ENCODE measurements around the gene NPAS3.

Gene NPAS3

GRCh38 chr14:33017016-33017415, 78.3 kb downstream of the NPAS3 start:
- DNase-seq = no peak

- no peak for DNase-seq
Observed at GRCh38 chr14:33019346-33019745, 80.7 kb downstream of the NPAS3 start.

GRCh38 chr14:33026850-33027430, 88.3 kb downstream of the NPAS3 start:
- DNase-seq = no peak

DNA sequence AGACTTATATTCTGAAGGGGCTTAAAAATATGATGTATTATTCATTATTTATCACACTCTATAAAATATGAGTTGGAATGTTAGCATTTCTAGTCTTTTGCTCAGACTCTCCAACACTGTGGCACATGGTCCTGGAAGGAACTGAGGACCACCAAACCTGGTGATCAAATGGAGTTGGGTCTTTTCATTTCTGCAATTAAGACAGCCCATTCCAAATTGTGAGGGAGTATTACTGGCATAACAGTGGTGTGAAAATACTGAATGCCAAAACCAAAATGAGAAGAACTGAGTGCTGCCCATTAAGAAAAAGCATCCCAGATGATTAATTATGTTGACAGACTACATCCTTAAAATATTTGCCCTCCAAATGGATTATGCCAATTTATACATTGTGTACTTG, 90.8 kb downstream of the NPAS3 start:
- no peak for DNase-seq

- DNase-seq = no peak
Observed at GRCh38 chr14:33030386-33030785, 91.7 kb downstream of the NPAS3 start.

DNA sequence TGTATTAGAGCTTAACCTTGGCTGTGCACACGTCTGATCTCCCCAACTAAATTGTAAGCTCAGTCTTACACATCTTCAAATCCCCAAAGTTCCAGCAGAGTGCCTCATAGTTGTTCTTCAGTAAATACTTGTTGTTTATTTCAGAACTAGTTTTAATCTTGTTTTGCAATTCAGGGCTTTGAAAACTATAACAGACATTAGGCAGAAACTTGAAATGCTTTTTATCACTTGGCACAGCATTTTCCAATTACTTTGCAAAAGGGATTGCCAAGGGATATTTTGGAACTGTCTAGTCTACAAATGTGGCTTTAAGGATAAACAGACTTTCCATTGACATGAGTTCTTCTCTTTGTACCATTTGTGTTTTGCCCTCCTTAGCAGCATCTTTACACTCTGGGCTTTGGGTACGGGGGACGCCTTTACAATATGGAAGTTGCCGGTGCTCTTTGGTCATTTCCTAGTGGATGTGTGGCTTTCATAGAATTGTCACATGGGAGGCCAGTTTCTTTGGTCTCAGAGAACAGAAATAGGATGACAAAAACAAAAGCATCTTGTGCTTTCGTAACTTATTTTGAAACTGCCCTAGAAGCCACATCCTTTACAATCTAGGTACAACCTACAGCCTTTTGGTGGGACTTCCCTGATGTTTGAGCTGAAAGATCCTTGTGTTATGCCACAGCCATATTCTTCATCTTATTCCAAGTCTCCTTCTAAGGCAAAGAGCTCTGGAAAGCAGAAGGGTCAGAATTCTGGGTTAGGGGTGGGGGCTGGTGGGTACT, 96.9 kb downstream of the NPAS3 start:
- DNase-seq = no peak

- no peak for DNase-seq
Observed at GRCh38 chr14:33039311-33039710, 100.6 kb downstream of the NPAS3 start.

GRCh38 chr14:33040372-33041140, 101.9 kb downstream of the NPAS3 start:
- DNase-seq = no peak

DNA sequence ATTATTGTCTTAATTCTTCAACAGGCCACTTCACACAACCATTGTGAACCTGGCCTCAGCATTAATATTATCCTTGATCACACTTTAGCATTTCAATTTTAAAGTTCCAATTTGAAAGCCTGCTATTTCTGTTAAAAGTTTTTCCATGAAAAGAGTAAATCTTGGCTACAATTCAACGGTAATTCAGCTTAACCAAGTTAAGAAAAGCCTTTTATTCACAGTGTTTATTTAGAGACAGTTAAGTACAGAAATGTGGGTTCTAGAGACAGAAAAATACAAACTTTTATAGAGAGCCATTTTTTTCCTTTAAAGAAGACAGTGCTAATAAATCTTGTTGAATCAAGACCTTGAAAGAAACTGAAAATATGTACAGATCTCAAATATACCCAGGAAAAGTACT, 103.9 kb downstream of the NPAS3 start:
- DNase-seq = no peak

- DNase-seq = no peak
Observed at GRCh38 chr14:33045760-33046159, 107.1 kb downstream of the NPAS3 start.

GRCh38 chr14:33052943-33053342, 114.3 kb downstream of the NPAS3 start:
- DNase-seq = peak; percentile 99

DNA sequence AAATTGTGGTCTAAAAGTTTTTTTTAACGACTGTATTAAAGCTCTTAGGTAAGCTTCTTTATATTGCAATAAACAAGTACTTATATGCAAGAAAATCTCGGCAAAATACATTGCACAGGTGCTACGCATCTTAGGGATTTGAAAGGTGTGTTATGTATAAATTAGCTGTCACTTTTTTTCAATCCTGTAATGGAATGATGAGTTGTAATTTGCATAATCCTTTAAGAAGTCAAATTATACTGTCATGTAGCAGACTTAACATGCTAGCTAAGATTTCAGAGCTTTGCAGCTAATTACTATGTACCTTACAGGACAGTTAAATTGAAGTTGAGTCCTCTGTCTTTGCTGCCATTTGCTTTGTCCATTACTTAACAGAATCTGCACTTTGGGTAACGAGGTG, 117.5 kb downstream of the NPAS3 start:
- DNase-seq = peak; percentile 14

GRCh38 chr14:33057585-33057984, 118.9 kb downstream of the NPAS3 start:
- DNase-seq = no peak

DNA sequence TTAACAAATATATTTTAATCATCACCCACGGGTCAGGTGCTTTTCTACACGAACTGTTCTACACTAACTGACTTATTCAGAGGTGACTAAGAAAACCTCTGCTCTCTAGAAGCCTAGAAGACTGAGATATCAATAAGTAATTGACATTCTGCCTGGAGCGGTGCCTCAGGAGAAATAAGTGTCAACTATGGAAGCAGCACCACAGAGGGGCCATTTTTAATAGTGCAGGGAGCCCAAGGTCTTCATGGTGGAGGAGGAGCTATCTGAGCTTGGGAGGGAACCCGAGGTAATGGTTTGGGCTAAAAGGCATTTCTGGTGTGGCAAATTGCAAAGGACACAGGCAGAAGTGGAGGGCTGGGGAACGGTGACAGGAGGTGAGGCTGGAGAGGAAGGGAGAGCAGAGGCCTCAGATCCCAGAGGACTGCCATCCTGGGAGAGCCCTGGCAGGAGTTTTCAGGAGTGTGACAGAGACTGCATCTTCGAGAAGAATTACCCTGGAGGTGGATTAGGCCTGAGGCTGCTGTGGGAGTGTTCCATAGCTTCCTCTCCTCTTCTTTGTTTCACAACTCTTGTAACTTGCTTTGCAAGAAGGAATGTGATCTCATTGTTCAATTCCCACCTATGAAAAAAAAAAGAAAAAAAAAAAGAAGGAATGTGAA, 123.1 kb downstream of the NPAS3 start:
- DNase-seq = no peak

DNA sequence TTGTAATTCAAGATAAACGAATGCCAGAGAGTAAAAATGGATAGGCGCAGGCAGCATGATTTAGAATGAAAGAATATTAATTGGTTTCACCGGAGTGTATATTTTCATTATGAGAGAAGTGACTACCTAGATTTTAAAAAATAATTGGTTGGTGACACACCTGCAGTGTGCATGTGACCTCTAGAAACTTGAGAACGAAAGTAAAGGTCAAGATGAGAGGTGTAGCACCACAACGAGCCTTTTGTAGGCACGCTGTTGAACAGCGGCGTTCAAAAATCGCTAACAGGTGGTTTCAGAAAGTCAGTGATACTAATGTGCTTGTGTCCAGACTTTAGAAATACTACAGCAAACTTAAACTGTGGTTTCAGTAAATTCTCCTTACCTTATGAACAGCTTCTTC, 123.8 kb downstream of the NPAS3 start:
- DNase-seq = no peak

DNA sequence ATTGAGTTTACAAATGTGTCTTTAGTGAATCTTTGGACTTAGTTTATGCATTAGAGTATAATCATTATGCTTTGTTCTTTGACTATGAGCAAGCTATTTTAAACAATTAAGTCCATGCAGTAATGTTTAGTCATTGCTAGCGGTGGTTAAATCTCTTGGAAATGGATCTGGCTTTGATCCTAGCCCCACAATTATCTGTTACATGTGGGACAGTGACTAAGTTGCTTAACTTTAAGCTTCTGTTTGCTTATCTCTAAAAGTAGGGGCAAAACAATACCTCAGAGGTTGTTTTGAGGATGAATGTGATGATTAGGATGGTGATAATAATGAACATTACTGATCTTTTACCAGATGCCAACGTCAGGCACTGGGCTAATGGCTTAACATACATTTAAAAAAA, 124.2 kb downstream of the NPAS3 start:
- DNase-seq = no peak

- no peak for DNase-seq
Observed at GRCh38 chr14:33063521-33063920, 124.8 kb downstream of the NPAS3 start.

GRCh38 chr14:33065634-33066033, 127.0 kb downstream of the NPAS3 start:
- no peak for DNase-seq

DNA sequence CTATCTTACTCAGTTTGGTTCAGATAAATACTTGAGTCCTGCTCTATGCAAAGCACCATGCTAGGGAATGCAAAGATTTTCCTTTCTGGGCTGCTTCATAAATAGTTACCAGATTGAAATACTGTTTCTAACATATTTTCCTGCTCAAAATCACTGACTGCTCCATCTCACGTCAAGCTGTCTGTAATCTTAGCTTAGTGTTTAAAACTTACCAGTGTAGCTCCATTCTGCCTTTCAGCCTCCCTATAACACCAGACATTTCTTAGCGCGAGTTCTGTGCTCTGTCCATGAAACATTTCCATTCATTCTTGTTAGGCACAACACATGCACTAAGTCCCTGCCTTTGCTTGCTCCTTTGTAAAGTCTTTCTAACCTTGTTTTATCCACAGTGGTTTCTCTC, 129.4 kb downstream of the NPAS3 start:
- DNase-seq = no peak

GRCh38 chr14:33068626-33069025, 129.9 kb downstream of the NPAS3 start:
- DNase-seq = no peak

DNA sequence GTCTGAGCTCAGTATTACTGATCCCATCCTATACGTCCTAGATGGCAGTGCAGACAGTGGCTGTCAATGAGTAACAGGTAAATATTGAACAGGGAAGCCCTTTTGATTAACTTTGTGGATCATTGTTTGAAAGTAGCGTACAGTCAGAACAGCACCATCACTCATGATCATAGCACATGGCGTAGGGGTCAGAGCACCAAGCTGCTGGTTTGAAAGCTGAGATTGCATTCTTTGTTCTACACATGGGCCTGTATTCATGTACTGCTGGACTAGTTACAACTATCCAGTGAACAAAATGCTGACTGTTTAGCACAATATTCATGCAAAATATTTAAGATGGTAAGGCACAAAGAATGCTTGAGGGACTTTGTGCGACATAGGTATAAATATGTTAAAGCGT, 131.8 kb downstream of the NPAS3 start:
- DNase-seq = no peak

- DNase-seq = no peak
Observed at GRCh38 chr14:33073023-33073422, 134.3 kb downstream of the NPAS3 start.

DNA sequence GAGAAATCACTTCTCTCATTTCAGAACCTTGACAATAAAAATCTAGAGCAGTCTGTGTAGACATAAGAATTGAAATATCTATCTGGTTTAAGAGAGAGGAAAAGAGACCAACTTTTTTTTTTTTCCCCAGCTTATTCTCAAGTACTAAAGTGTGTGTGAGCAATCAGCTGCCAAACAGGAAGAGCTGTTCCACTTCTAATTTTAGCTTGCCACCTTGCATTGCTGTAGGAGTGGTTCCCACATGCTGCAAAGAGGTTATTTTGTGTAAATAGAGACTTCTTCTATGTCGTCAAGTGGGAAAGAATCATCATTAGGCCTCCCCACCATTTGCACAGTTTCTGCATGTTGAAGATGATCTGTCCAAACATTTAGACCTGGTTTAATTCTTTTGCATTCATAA, 142.6 kb downstream of the NPAS3 start:
- no peak for DNase-seq

DNA sequence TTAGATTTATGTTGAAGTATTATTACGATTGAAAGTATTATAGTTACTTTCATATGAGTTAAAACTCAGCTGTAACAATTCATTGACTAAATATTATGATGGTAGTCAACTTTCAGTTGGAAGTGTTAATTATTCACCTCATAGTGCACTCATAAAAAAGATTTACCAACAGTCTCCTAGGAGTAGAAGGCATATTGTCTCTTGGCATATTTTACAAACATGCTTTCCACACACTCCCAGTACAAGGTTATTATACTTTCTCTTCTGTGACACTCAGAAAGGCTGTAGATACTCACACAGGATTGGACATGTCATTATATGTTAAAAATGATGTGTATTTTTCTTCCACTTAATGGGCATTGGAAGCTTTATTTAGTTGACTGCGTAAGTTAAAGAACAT, 147.1 kb downstream of the NPAS3 start:
- DNase-seq = no peak

Data from NCI-H524 treated with DMSO at 0.1 percent for 48 hours (cell line).